SKM-1 (cell line): ENCODE results near the gene RIMBP2.
"Not testable (repeated sequence)": the region's sequence is repeated elsewhere in the genome, so short reads cannot be mapped to it uniquely, and the experiment has no call there.

Experiments
- DNase-seq: peaks from one replicate; lab custom pipeline; 2025; ENCODE audit not compliant: unreplicated experiment; lab: John Stamatoyannopoulos, UW

Gene RIMBP2

GRCh38 chr12:130707571-130707891 is 8.6 kb downstream of the RIMBP2 start:
- DNase-seq = no peak

GRCh38 chr12:130706885-130707570 is 9.1 kb downstream of the RIMBP2 start:
- DNase-seq = no peak

- no peak for DNase-seq
Measured at GRCh38 chr12:130706311-130706710, 9.8 kb downstream of the RIMBP2 start.

GRCh38 chr12:130705178-130705822 is 10.8 kb downstream of the RIMBP2 start:
- DNase-seq = no peak

- DNase-seq = no peak
Measured at GRCh38 chr12:130704606-130705005, 11.5 kb downstream of the RIMBP2 start.

- DNase-seq = no peak
Measured at GRCh38 chr12:130703733-130704375, 12.2 kb downstream of the RIMBP2 start.

- DNase-seq = no peak
Measured at GRCh38 chr12:130702966-130703732, 12.9 kb downstream of the RIMBP2 start.

GRCh38 chr12:130701402-130701744 is 14.7 kb downstream of the RIMBP2 start:
- DNase-seq = no peak

- no peak for DNase-seq
Measured at GRCh38 chr12:130700492-130701401, 15.4 kb downstream of the RIMBP2 start.

- no peak for DNase-seq
Measured at GRCh38 chr12:130698106-130698505, 18.0 kb downstream of the RIMBP2 start.

- DNase-seq = no peak
Measured at GRCh38 chr12:130696379-130697100, 19.6 kb downstream of the RIMBP2 start.

- DNase-seq = no peak
Measured at GRCh38 chr12:130695061-130695460, 21.0 kb downstream of the RIMBP2 start.

GRCh38 chr12:130689408-130690405 is 26.4 kb downstream of the RIMBP2 start:
- no peak for DNase-seq

GRCh38 chr12:130688999-130689398 is 27.1 kb downstream of the RIMBP2 start:
- not testable (repeated sequence) for DNase-seq

- no peak for DNase-seq
Measured at GRCh38 chr12:130687796-130688778, 28.0 kb downstream of the RIMBP2 start.

GRCh38 chr12:130687190-130687589 is 28.9 kb downstream of the RIMBP2 start:
- no peak for DNase-seq

- DNase-seq = no peak
Measured at GRCh38 chr12:130686511-130686991, 29.5 kb downstream of the RIMBP2 start.

- DNase-seq = no peak
Measured at GRCh38 chr12:130685850-130686249, 30.2 kb downstream of the RIMBP2 start.
